Hepatocyte (in vitro differentiated cells): ENCODE measurements around the gene CALY.
"Not testable (repeated sequence)": the region's sequence is repeated elsewhere in the genome, so short reads cannot be mapped to it uniquely, and the experiment has no call there.

ENCODE experiments used
- EZH2 ChIP-seq: fragments of 200-600 bp; sonication (generic); IDR thresholded peaks from 2 replicates; pipeline ENCODE4 v1.6.1; 2016; ENCODE audit warnings: antibody characterized with exemption, mild to moderate bottlenecking, borderline replicate concordance
- EZH2phosphoT487 ChIP-seq: fragments of 200-600 bp; sonication (generic); IDR thresholded peaks from one replicate; pipeline ENCODE4 v1.6.1; 2018; ENCODE audit warnings: antibody characterized with exemption, mild to moderate bottlenecking, low read depth, moderate library complexity; ENCODE audit not compliant: unreplicated experiment, severe bottlenecking
- TF ChIP-seq, protein P1 (sequence below): fragments of 200-600 bp; sonication (generic); IDR thresholded peaks from 2 replicates; pipeline ENCODE4 v1.5.1; 2016; ENCODE audit warnings: antibody characterized with exemption, mild to moderate bottlenecking; ENCODE audit not compliant: poor library complexity

GRCh38 chr10:133320852-133321422 lies 15.8 kb downstream of the CALY start:
- TF ChIP-seq, protein P1, sequence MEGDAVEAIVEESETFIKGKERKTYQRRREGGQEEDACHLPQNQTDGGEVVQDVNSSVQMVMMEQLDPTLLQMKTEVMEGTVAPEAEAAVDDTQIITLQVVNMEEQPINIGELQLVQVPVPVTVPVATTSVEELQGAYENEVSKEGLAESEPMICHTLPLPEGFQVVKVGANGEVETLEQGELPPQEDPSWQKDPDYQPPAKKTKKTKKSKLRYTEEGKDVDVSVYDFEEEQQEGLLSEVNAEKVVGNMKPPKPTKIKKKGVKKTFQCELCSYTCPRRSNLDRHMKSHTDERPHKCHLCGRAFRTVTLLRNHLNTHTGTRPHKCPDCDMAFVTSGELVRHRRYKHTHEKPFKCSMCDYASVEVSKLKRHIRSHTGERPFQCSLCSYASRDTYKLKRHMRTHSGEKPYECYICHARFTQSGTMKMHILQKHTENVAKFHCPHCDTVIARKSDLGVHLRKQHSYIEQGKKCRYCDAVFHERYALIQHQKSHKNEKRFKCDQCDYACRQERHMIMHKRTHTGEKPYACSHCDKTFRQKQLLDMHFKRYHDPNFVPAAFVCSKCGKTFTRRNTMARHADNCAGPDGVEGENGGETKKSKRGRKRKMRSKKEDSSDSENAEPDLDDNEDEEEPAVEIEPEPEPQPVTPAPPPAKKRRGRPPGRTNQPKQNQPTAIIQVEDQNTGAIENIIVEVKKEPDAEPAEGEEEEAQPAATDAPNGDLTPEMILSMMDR, result not testable (repeated sequence)
- TF ChIP-seq EZH2, EZH2phosphoT487: not testable (repeated sequence)
